Stomach smooth muscle (tissue), 2 donors: ENCODE results near the gene OR5H6.
"Not testable (repeated sequence)": the region's sequence is repeated elsewhere in the genome, so short reads cannot be mapped to it uniquely, and the experiment has no call there.

ENCODE experiments used
- H3K27ac ChIP-seq: one replicate; pipeline ENCODE4 v1.7.0; 2013; ENCODE audit warnings: mild to moderate bottlenecking, low read length, inconsistent platforms
- H3K27me3 ChIP-seq, 2 donors: one replicate each; pipeline ENCODE4 v1.7.0; 2013; ENCODE audit warnings: low read length in 2 of 2; ENCODE audit not compliant: insufficient read depth in 2 of 2, control insufficient read depth in 1 of 2
- H3K36me3 ChIP-seq, 2 donors: one replicate each; pipeline ENCODE4 v1.7.0; 2013; ENCODE audit warnings: low read length in 2 of 2; ENCODE audit not compliant: control insufficient read depth in 2 of 2, insufficient read depth in 2 of 2
- H3K4me1 ChIP-seq: one replicate; pipeline ENCODE4 v1.7.0; 2013; ENCODE audit warnings: low read length; ENCODE audit not compliant: control insufficient read depth, insufficient read depth
- H3K4me3 ChIP-seq, 2 donors: one replicate each; pipeline ENCODE4 v1.7.0; 2013; ENCODE audit warnings: low read length in 2 of 2
- H3K9ac ChIP-seq, 2 donors: one replicate each; pipeline ENCODE4 v1.7.0; 2013; ENCODE audit warnings: low read length in 2 of 2, mild to moderate bottlenecking in 1 of 2
- H3K9me3 ChIP-seq, 2 donors: one replicate each; pipeline ENCODE4 v1.7.0; 2013; ENCODE audit warnings: low read length in 2 of 2; ENCODE audit not compliant: control insufficient read depth in 2 of 2
- donor health status: healthy.
- donor health status: Pancreatic carcinoma.

Gene OR5H6

GRCh38 chr3:98263944-98264343, at the start of gene OR5H6:
Gene OR5H6 (plus strand): TSS chr3:98264244. CDS start chr3:98264333, 89 bp downstream.
- Histone ChIP-seq H3K9me3 (peaks cover 0 to 2% of the 10 kb centered on the region in 2 donors), H3K9ac (no peak within 1 kb of the TSS), H3K27ac (no peak within 1 kb of the TSS), H3K36me3 (no peaks in the 10 kb centered on the region), H3K4me3 (no peak within 1 kb of the TSS), H3K4me1 (no peaks in the 10 kb centered on the region), H3K27me3 (no peaks in the 10 kb centered on the region)

DNA sequence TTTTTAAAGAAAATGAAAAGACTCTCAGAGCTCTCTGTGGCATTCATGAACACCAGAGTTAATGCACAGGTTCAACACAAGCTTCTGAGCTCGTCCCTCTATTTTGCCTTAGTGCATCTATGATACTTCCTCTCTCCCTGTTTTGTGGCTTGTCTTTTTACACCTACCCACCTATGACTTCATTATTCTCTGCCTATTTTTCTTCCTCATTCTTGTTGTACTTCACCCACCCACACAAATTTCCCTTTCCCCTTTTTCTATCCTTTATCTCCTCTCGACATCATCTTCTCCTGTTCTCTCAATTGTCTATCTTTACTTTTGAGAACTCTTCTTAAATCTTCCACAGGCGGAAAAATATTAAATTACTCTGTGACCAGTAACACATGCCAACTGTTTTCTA, 49.0 kb upstream of the OR5H6 start:
- Histone ChIP-seq H3K9me3 (no peaks in the 10 kb centered on the region), H3K36me3 (no peaks in the 10 kb centered on the region), H3K27ac (no peak overlapping the region), H3K4me1 (no peaks in the 10 kb centered on the region), H3K27me3 (no peaks in the 10 kb centered on the region), H3K4me3 (no peak overlapping the region), H3K9ac (no peak overlapping the region)

DNA sequence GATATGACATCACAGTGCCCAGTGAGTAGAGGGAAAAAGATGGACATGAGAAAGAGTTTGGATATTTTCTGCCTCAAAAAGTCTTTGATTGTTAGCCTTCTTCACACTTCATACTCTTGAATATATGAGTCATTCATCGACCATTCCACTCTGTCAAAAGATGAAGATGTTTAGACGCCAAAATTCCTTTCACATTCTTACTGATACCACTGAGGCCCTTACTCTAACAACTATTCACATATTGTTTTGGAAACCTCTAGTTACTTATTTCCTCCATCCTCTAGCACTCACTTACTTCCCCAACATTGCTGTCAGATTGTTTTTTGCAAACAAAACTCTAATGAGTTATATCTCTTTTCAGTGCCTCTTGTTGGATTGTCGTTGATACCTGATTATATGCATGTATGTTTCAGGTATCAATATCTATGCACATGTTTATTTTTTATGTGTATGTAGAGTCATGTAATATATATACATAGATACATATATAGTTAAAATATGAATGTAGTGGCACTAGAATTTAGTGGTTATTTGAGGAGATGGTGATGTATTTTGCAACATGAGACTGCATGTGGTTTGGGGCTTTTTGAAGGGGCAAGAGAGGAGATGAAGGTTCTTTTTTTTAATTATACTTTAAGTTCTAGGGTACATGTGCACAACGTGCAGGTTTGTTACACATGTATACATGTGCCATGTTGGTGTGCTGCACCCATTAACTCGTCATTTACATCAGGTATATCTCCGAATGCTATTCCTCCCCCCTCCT, 40.0 kb upstream of the OR5H6 start:
- Histone ChIP-seq H3K4me3 (no peak overlapping the region), H3K9me3 (no peaks in the 10 kb centered on the region), H3K9ac (no peak overlapping the region), H3K27ac (no peak overlapping the region), H3K27me3 (no peaks in the 10 kb centered on the region), H3K36me3 (no peaks in the 10 kb centered on the region), H3K4me1 (no peaks in the 10 kb centered on the region)

GRCh38 chr3:98232489-98232888, 31.6 kb upstream of the OR5H6 start:
- Histone ChIP-seq H3K27me3 (no peaks in the 10 kb centered on the region), H3K9me3 (no peaks in the 10 kb centered on the region), H3K9ac (no peak overlapping the region), H3K4me1 (no peaks in the 10 kb centered on the region), H3K36me3 (no peaks in the 10 kb centered on the region), H3K27ac (no peak overlapping the region), H3K4me3 (no peak overlapping the region)

DNA sequence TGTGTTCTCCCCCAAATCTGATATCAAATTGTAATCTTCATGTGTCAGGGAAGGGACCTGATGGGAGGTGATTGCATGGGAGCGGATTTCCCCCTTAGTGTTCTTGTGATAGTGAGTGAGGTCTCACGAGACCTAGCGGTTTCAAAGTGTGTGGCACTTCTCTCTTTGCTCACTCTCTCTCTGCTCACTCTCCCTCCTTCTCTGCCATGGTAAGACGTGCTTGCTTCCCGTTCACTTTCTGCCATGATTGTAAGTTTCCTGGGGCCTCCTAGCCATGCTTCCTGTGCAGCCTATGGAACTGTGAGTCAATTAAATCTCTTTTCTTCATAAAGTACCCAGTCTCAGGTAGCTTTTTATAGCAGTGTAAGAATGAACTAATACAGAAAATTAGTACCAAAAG, 30.6 kb upstream of the OR5H6 start:
- Histone ChIP-seq H3K27me3 (no peaks in the 10 kb centered on the region), H3K9me3 (no peaks in the 10 kb centered on the region), H3K4me3 (no peak overlapping the region), H3K4me1 (no peaks in the 10 kb centered on the region), H3K9ac (no peak overlapping the region), H3K27ac (no peak overlapping the region), H3K36me3 (no peaks in the 10 kb centered on the region)

GRCh38 chr3:98240131-98240530, 23.9 kb upstream of the OR5H6 start:
- no peaks in the 10 kb centered on the region for H3K36me3 ChIP-seq
- no peaks in the 10 kb centered on the region for H3K4me1 ChIP-seq
- H3K27me3 ChIP-seq, result no peaks in the 10 kb centered on the region
- H3K9me3 ChIP-seq, result no peaks in the 10 kb centered on the region
- H3K9ac ChIP-seq, result no peak overlapping the region
- H3K4me3 ChIP-seq, result no peak overlapping the region
- H3K27ac ChIP-seq, result no peak overlapping the region

DNA sequence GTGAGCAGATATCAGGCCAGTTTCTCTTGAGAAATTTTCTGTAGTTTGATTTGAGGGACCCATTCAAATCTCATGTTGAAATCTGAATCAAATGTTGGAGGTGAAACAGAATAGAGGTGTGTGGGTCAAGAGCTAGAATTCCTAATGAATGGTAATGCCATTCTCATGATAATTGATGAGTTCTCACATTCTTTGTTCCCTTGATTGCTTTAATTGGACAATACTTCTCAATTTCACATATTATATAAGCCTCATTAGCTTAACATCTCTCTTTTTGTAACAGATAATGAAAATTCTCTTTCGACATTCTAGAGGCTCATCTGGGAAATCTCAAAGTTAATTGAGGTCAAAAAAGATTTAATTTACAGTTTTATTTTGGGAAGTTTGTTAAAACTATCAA, 21.9 kb upstream of the OR5H6 start:
- H3K4me1 ChIP-seq, result no peaks in the 10 kb centered on the region
- no peaks in the 10 kb centered on the region for H3K36me3 ChIP-seq
- no peaks in the 10 kb centered on the region for H3K27me3 ChIP-seq
- H3K4me3 ChIP-seq, result no peak overlapping the region
- no peaks in the 10 kb centered on the region for H3K9me3 ChIP-seq
- no peak overlapping the region for H3K9ac ChIP-seq
- no peak overlapping the region for H3K27ac ChIP-seq

DNA sequence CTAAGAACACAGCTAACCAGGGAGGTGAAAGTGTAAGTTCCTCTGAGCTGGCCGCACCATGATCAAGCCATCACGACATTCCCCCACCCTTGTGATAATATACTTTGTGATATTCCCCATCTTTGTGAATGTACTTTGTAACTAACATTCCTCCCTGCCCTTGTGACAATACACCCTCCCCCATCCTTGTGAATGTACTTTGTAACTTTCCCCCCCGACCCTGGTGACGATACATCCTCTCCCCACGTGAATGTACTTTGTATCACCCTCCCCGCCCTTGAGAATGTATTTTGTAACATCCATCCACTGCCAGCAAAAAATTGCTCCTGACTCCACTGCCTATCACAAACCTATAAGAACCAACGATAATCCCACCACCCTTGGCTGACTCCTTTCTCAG, 20.2 kb upstream of the OR5H6 start:
- no peaks in the 10 kb centered on the region for H3K36me3 ChIP-seq
- no peak overlapping the region for H3K4me3 ChIP-seq
- no peaks in the 10 kb centered on the region for H3K4me1 ChIP-seq
- H3K27me3 ChIP-seq, result no peaks in the 10 kb centered on the region
- H3K27ac ChIP-seq, result no peak overlapping the region
- no peaks in the 10 kb centered on the region for H3K9me3 ChIP-seq
- no peak overlapping the region for H3K9ac ChIP-seq

DNA sequence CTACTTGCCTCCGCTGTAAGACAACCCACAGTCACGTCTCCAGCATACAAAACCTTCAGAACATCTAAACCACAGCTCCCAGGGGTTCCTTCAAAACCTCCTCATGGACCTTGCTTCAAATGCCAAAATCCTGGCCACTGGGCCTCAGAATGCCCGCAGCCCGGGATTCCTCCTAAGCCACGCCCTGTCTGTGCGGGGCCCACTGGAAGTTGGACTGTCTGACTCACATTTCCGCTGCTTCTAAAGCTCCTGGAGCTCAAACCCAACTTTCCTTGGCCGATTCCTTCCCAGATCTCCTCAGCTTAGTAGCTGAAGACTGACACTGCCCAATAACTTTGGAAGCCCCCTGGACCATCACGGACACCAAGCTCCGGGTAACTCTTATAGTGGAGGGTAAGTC, 17.9 kb upstream of the OR5H6 start:
- H3K4me3 ChIP-seq, result no peak overlapping the region
- H3K27me3 ChIP-seq, result no peaks in the 10 kb centered on the region
- no peak overlapping the region for H3K27ac ChIP-seq
- no peaks in the 10 kb centered on the region for H3K4me1 ChIP-seq
- peaks cover 0 to 3% of the 10 kb centered on the region in 2 donors for H3K9me3 ChIP-seq
- H3K36me3 ChIP-seq, result no peaks in the 10 kb centered on the region
- no peak overlapping the region for H3K9ac ChIP-seq

DNA sequence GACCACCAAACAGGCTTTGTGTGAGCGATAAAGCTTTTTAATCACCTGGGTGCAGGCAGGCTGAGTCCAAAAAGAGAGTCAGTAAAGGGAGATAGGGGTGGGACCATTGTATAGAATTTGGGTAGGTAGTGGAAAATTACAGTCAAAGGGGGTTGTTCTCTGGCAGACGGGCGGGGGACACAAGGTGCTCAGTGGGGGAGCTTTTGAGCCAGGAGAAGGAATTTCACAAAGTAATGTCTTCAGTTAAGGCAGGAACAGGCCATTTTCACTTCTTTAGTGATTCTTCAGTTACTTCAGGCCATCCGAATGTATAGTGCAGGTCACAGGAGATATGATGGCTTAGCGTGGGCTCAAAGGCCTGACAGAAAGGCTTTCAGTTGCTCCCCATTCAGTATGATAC, 8.0 kb upstream of the OR5H6 start:
- H3K36me3 ChIP-seq, H3K9ac ChIP-seq, H3K27me3 ChIP-seq, H3K4me1 ChIP-seq, H3K27ac ChIP-seq, H3K4me3 ChIP-seq, H3K9me3 ChIP-seq: not testable (repeated sequence)

DNA sequence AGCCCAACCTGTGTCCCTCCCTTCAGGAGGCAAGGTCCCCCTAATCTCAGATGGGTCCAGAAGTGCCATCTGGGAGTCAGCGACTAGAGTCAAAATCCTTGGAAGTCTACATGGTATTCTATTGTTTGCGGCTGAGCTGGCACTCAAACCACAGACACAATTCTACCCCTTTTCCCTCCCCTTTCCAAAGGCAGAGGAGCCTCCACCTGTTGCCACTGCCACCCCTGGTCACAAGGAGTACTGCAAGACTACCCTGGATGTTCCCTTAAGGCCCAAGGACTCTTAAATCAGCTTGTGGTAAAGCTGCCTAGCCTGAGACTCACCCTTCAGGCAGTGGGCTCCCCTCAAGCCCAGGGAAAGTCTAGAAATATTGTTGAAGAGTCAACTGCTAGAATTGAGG, 4.3 kb upstream of the OR5H6 start:
- no peak overlapping the region for H3K9ac ChIP-seq

More for the DNA sequence above, 4.3 kb upstream of the OR5H6 start:
- Histone ChIP-seq H3K27ac (no peak overlapping the region), H3K9me3 (peaks cover 0 to 2% of the 10 kb centered on the region in 2 donors), H3K27me3 (no peaks in the 10 kb centered on the region), H3K36me3 (no peaks in the 10 kb centered on the region), H3K4me3 (no peak overlapping the region), H3K4me1 (no peaks in the 10 kb centered on the region)
